GM19455 (cell line): ENCODE data around the gene MYO1E.

Source experiments
- ATAC-seq: cut with Tn5 transposase; IDR thresholded peaks from one replicate; pipeline ENCODE4 v1.9.1; 2021; ENCODE audit not compliant: unreplicated experiment

MYO1E gene

GRCh38 chr15:59237119-59237855 is 135.4 kb downstream of the MYO1E start:
- peak; percentile 46 for ATAC-seq

DNA sequence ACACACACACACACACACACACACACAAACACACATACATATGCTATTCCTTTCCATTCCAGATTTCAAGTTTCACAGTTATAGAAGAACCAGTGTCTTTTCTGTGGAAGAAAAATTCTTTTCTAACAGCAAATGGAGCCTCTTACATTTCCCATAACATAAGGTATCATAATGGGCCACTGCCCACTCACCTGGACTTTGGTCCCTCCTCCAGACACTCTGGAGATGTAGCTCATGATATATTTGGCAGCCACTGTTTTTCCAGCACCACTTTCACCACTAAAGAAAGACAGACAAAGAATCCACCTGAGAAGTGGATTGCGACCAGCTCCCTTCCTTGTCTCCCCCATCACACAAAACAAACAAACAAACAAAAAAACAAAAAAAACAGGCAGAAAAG is 136.3 kb downstream of the MYO1E start:
- ATAC-seq = no peak

GRCh38 chr15:59232476-59232875 is 140.2 kb downstream of the MYO1E start:
- no peak for ATAC-seq

DNA sequence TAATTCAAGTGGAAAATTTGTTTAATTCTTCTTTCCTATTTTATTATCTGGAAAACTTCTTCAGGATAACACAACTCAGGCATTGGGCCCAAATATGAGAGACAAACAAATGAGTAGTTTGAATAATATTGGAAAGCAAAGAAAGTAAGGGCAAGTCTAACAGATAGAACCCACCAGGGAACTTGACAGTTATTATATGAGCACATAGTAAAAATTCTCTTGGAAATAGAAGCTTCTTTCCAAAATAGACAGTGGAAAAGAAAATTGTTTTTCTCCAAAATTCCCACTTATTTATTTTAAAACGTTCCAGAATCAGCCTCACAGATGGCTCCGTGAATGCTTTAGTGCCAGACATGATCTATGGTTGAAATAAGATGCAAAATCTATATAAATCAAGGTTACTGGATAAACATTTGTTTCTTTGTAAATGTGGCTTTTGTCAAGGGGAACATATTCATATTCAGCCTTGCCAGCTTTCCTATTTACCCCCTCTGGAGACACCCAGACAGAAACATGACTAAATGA is 142.1 kb downstream of the MYO1E start:
- ATAC-seq = no peak

DNA sequence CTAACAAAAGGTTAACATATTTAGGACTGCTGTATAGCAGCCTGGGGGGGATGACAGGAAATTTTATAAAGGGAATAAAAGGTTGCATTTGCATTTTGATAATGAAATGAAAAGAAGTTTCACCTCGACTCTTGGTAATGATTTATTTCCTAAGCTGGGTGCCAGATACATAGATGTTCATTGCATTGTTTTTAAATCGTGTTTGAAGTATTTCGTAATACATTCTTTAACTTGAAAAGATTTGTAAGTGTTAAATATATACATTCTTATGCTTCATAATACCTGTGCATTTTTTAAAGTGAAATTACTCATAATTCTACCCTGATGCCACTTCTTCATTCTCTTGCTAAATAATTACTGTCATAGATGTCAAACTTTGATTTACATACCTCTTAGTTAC is 143.2 kb downstream of the MYO1E start:
- ATAC-seq = no peak

DNA sequence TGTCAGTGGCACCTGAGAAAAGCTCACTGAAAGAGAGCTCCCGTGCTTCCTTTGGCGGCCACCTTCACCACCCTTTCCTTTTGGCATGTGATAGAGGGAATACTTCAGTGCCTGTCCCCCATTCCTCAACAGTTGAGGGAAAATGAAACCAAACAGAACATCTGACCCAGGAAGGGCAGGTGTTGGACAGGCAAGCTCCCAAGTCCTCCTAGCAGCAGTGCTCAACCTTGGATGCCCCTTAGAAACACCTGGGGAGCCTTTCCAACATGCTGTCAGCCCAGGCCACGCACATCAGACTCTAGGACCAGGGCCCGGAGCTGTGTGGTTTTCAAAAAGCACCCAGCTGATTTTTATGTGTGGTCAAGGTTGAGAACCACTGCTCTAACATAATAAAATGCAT is 143.7 kb downstream of the MYO1E start:
- ATAC-seq = no peak

DNA sequence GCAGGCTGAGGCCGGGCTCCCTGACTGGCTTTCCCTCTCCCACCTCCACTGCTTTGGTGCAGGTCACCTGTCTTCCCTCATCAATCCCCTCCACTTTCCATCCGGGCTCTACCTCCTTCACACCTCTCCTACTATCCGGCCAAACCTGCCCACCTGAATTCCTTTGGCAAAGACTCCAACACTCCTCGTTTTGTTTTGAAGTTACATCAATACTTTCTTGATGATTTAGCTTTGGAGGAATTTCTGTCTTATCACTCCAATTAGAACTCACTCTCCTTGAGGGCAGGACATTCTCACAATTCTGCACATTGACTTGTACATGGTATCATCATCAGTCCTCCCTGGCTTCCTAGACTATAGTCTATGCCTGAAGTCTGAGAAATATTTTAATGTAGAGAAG is 145.7 kb downstream of the MYO1E start:
- no peak for ATAC-seq

GRCh38 chr15:59224474-59224873 is 148.2 kb downstream of the MYO1E start:
- no peak for ATAC-seq

DNA sequence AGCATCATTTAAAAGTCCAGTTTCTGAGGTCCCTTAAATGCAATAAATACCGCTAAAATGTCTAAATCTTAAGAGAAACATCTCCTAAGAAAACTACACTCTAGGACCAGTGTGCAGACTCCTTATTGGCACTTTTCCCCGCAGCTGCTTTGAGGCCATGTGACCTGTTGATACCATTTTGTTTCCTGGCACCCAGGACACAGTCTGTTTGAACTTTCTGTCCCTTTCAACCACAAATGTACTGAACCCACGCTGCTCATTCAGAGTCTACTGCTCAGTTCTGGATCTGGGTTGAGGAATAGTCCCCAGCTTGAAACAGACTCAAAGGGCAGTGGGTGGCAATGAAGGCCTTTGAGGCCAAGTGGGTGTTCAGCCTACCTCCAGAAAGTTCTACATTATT is 148.9 kb downstream of the MYO1E start:
- ATAC-seq = no peak

DNA sequence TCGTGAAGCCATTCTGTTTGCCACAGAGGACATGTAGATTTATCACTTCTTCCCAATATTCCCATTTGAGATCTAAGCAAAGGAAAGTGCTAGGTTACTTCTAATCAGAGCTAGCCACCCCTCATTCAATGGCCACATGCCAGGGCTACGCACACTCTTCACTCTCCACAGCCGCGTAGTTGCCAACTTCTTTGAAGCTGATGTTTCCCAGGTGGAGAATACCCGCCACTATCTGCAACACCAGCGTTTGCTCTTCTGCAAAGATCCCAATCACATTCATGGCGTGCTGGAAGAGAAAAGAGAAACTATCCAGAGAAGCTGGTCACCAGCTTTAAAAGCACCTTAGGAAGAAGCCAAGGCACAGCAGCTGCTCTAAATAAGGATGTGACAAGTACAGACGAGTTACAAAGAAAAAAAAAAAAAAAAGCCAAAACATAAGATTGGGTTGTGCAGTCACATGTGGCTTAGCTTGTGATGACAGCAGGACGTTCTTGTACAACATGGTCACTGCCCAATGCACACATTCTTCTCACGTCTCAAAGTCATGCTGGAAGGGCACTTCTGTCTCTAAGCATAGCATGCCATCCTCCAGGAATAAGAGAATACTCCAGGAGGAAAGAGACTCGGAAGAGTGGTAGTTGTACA is 149.6 kb downstream of the MYO1E start:
- ATAC-seq = no peak

DNA sequence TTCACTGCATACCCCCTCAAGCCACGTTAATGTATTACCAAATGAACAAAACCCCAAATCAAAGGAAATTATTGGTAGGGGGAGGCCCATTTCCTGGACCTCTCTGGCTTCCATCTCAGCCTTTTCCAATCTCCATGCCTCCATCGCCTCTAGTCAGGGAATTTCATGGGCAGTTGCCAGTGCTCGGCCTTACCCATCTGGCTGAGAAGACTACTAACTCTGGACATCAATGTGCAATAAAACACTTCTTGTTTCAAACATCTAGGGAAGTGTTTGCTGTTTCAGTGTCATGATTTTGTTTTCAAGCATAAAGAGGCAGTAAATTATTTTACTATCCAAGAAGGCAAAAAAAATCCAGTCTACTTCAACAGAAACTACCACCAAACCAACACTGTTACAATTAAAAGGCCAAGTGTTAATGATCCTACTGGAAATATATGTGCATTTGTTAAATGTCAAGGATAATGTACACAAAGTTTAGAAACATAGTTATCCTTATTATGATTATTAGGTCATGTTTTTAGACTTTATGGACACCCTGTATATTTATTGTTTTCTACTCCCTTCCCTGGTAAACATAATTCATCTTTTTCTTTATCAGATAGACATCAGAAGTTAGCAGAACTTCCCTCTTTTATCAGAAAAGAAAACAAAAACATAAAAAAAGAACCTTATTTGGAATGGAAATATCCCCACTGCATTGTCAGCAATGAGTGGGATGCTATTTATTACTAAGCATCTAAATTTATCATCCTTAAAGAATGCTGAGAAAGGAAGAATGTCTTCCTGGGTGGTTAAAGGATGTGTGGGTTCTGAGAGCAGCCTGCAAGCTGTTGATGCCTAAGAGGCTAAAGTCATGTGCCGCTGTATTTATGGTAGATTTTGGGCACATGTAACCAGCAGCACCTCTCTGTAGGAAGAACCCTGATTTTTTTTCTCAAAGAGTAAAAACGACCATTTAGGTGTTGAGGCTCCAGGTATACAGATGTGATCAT is 150.9 kb downstream of the MYO1E start:
- ATAC-seq = no peak

GRCh38 chr15:59218710-59219109 is 154.0 kb downstream of the MYO1E start:
- ATAC-seq = no peak

GRCh38 chr15:59217876-59218498 is 154.7 kb downstream of the MYO1E start:
- ATAC-seq = no peak

GRCh38 chr15:59216911-59217310 is 155.8 kb downstream of the MYO1E start:
- no peak for ATAC-seq

DNA sequence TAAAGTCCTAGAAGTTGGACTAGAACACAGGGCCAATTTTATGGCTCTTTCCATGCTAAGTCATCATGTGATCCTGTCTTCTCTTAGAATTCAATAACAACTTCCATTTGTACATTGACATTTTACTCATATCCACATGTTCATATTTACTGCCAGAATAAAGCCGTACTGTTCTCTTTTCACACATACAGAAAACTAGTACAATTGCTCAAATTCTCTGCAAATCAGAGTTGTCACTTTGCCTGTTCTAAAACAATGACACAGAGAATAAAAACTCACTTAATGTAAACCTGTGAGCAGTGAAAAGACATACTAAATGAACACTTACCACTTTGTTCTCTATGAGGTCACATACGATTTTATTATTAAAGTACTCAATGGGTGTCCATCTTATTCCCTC is 162.5 kb downstream of the MYO1E start:
- no peak for ATAC-seq

GRCh38 chr15:59208613-59209249 is 163.9 kb downstream of the MYO1E start:
- no peak for ATAC-seq

DNA sequence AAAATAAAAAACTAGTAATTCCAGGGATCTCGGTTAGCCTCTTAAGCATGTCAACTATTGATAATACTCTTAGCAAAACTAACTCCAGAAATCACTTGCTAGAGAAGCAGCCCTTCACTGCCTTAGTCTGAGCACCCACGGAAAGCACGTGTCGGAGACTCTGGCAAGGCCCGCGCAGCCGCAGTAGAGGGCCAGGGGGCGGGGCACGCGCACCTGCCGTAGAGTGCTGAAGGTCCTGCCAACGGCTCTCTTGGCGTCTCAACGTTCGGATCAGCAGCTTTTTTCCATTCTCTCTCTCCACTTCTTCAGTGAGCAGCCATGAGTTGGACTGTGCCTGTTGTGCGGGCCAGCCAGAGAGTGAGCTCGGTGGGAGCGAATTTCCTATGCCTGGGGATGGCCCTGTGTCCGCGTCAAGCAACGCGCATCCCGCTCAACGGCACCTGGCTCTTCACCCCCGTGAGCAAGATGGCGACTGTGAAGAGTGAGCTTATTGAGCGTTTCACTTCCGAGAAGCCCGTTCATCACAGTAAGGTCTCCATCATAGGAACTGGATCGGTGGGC is 166.0 kb downstream of the MYO1E start, which contains the start of gene LDHAL6B:
LDHAL6B (plus strand) TSS at position 221 of the 561 bp plus-strand sequence; CDS start at position 319, 98 bp downstream.
- ATAC-seq = no peak

DNA sequence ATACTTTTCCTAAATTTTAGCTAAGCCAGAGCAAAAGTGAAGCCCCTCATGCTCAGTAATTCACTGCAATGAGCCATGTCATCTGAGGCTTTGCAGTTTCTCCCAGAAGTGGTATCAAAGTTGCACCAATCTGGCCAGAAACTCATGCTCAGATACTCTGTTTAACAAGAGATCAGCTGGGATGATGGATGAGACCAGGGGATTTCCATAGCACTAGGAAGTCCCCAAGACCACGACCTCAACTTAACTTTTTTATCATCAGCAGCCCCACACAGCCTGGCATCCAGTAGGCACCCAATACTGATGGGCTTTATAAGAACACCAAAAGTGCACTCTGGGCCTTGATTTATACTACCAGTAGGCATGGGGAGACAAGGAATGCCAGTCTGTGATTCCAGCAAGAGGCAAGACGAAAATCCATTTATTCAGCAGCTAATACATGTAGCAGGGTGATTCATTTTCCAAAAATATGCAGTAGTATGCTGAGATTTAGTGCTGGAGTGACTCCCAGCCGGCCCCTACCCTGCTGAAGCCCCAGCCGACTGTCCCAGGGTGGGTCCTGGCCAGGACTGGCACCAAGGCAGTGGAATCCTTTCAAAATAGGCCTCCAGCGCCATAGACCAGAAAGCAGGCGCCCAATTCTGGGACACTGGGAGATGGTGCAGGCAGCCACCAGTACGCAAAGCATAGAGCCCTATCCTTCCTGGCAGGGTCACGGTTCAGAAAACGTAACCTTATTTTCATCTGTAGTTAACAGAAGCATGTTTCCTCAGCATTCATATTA is 166.6 kb downstream of the MYO1E start:
- no peak for ATAC-seq

DNA sequence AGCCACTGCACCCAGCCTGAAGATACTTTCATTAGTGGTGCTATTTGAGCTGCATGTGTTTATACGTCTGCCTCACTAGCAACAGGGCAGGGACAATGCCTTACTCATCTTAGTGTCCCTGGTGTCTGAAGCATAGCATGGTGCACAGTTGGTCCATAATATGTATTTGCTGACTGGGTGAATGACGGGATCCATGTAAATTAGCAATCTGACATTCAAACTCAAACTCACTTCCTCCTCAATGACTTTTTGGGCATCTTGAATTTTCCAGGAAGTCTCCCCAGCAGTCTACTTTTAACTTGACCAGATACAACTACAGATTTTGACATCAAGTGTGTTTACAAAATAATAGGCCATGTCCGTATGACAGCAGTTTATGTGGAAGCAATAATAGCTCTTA is 169.0 kb downstream of the MYO1E start:
- ATAC-seq = no peak
